HG02588 (cell line): ENCODE measurements around the gene TAC4.

ENCODE experiments used
- ATAC-seq: cut with Tn5 transposase; IDR thresholded peaks from one replicate; pipeline ENCODE4 v1.9.1; 2021; ENCODE audit warnings: mild to moderate bottlenecking, moderate library complexity; ENCODE audit not compliant: unreplicated experiment

The TAC4 gene

DNA sequence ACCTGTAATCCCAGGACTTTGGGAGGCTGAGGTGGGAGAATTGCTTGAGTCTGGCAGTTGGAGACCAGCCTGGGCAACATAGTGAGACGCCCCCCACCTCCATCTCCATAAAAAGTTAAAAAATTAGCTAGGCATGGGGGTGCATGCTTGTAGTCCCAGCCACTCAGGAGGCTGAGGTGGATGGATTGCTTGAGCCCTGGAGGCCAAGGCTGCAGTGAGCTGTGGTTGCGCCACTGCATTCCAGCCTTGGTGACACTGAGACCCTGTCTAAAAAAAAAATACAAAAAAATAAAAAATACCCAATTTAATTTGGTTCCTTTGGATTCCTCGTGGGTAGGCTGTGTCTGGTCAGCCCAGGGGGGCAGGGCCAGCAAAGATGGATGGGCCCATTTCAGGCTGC, 26.1 kb upstream of the TAC4 start:
- no peak for ATAC-seq

GRCh38 chr17:49873466-49873865, 25.6 kb upstream of the TAC4 start:
- no peak for ATAC-seq

- ATAC-seq = no peak
Observed at GRCh38 chr17:49872754-49873377, 25.0 kb upstream of the TAC4 start.

DNA sequence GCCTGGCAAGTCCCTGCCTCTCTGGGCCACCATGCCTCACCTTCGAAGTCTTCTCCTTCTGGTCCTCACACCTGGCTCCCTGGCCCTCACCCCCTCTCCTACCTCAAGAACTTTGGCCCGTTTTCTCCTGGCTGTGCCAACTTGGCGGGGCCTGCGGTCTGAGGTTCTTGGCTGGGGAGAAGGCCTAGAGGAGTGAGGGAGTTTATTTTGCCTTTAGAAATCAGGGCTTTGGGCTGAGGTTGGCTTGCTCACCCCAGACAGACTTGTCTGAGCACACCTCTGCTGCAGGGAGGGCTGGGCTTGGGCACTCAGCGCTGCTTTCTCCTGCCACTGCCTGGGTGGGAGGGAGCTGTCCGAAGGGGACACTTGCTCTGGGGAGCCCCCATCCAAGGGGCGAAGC, 23.3 kb upstream of the TAC4 start:
- ATAC-seq = no peak

GRCh38 chr17:49870298-49870697, 22.4 kb upstream of the TAC4 start:
- no peak for ATAC-seq

- ATAC-seq = no peak
Observed at GRCh38 chr17:49869038-49869374, 21.1 kb upstream of the TAC4 start.

- ATAC-seq = no peak
Observed at GRCh38 chr17:49866882-49867413, 19.1 kb upstream of the TAC4 start.

GRCh38 chr17:49866019-49866380, 18.1 kb upstream of the TAC4 start:
- no peak for ATAC-seq

DNA sequence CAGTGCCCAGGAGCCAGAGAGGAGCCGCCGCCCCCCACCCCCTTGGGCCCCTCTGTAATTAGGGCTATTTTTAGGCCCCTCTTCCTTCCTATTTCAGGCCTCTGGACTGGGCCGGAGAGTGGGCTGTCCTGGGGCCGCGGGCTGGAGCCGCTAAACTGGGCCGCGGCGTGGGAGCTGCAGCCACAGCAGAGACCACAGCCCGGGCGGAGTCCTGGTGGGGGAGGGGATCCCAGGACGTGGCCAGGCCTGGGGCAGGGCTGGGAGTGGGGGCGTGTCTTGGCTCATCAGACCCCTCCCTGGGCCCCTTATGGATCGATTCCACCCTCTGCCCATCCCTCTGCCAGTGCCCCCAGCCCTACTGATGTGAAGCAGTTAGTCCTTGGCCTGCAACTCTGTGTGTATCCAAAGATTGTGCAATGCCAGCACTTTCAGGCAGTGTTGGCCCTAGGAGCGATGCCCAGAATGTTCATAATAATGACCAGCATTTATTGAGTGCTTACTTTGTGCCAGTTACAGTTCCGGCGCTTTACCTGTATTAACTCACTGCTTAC, 15.0 kb upstream of the TAC4 start:
- ATAC-seq = no peak

GRCh38 chr17:49861150-49861884, 13.4 kb upstream of the TAC4 start:
- no peak for ATAC-seq

DNA sequence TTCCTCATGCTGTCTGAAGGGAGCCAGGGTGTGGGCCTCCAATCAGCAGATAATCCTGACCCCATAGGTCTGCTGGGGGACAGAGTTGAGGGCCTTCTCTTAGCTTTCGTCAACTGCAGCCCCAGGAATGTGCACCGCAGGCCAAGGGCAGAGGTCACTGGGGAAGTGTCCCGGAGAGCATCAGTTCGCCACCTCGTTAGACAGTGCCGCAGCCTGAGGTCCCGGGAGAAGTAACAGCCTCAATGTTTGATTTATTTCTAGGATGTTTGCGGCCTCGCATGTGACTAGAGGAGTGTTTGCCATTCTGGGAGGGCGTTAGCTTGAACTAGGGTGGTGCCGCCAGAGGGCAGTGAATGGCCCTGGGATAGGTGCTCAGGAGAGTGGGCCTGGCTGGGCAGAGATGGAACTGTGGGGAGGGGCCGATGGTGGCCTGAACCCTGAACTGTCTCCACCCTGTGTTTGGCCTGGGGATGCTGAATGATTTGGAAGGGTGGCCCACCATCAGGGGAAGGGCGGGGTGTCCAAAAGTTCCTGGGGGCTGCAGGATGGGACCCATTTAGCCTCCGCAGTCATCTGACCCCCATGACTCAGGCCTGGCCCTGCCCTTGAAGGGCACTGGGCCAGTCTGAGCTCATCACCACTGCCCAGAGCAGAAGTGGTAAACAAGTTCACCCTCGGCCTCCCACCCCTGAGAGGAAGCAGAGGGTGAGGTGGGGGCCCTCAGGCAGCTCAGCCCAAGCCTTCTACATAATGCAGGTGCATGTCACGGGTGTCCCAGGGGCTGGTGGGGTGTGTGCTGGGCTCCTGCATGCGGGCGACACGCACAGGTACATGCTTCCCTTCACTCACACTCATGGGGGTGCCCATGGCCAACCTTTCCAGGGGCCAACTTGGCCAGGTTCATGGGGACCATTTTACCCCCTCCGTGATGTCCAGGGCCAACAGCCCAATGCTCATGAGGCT, 12.4 kb upstream of the TAC4 start:
- no peak for ATAC-seq

GRCh38 chr17:49858796-49859195, 10.9 kb upstream of the TAC4 start:
- ATAC-seq = no peak

DNA sequence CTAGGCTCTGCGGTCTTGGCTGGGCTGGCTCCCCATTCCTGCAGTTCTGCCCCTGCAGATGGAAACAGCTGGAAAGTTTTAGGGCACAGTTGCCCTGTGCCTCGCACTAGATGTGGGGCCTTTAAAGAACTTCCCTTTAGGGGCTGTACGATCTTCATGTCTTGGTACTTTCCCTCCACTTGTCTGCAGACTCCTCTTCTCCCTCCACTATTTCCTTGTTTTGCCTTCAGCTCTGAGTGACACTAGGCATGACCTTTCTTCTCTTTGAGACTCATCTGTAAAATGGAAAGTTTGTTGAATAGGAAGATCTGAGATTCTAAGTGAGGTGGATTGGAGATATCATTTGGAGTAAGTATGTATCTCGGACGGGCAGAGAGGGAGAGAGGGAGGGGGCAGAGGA, 6.3 kb upstream of the TAC4 start:
- no peak for ATAC-seq

DNA sequence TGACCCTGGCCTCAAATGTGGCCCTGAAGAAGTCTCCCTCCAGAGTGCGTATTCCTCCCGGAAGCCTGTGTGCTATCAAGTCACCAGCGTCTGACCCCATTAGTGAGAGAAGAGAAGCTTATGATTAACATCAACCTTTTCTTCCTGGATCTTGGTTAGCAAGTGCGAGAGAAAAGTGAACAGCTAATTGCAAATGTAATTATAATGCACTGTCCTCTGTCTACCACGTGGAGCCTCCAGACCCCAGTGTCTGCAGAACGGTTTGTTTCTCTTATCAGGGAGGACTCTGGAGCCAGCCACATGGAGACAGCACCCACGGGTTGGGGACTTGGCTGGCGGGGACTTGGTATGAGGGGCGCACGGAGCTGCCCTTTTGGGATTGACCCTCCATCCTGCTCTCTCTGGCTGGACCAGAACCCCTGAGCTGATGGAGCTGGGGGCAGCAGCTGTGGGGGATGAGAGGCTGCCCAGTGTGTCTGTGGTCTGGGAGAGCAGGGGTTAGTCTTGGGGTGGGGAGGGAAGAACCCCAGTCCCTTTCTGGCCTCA, 5.7 kb upstream of the TAC4 start:
- no peak for ATAC-seq

DNA sequence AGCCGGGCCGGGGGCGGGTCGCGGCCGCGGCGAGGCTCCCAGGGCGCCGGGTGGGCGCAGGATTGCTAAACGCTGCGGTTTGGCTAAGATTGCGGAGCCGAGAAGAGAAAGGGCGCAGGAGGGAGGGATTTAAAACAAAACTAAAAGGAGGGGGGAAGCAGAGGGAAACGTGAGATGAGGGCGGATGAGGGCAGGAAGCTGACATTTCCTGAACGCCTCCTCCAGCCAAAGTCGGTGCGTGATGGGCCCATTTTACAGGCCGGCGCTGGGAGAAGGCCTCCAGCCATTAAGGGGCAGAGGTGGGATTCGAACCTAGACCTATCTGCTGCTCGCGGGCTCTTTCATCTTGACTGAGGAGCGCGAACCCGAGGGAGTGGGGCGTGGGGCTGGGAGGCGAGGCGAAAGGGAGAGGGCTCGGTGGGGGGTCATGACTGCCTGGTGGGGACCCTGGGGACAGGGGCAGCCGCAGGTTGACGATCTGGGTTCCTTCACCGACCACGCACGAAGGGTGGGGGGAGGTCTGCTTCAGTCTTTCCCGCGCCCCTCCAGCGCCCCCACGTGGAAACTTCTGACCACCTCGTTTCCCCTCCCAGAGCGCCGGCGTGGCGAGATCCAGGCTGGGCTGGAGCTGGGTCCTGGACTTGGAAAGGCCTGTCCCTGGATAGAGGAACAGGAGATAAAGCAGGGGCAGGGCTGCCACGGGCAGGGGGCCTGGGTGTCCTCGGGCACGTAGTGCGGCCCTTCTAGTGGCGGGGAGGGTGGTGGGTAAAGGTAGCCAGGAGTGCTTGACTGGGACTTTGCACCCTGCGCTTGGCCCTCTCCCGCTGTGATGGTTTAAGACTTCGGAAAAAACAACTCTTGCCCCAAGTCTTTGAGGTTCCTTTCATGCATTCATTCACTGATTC, 3.8 kb upstream of the TAC4 start:
- no peak for ATAC-seq

DNA sequence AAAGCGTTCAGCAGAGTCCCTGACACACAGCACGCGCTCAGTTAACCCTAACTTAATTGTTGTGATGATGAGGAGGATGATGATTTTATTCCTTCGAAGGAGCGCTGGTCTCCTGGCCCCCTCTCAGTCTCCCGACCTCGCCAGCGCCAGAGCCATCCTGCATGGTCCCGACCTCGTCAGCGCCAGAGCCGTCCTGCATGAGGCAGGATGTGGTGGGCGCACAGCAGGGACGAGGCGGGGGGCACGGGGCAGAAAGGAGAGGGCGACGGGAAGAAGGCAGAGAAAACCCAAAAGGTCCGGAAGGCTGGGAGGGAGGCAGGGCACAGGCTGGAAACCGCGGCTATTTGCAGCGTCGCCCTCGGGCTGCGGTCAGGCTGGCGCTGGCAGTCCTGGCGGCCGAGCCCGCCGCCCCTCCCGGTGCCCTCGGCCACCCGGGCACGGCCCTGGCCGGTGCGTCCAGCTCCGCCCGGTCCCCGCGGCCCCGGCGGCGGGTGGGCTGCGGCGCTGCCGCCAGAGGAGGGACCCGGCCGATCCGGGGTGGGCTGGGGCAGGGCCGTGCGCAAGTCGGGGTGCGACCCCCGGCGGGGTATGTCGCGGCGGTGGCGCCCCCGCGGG, 3.0 kb upstream of the TAC4 start:
- no peak for ATAC-seq

DNA sequence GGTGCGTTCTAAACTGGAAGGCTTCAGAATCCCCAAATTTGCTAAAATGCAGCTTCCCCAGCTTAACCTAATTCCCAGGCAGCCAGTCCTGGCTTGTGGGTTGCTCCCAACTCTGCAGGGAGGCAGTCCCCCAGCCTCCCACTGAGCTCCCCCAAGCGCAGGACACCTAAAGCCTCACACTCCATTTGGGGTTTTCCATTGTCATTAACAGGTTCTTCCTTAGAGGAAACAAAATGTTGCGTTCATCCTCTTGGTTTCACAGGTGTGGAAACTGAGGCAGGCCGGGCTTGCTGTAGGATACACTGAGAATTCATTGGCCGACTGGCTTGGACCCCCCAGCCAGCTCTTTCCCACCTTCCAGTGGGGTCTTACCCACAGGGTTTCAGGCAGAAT, 2.3 kb upstream of the TAC4 start:
- no peak for ATAC-seq

- no peak for ATAC-seq
Observed at GRCh38 chr17:49848739-49849138, 870 bp upstream of the TAC4 start.

DNA sequence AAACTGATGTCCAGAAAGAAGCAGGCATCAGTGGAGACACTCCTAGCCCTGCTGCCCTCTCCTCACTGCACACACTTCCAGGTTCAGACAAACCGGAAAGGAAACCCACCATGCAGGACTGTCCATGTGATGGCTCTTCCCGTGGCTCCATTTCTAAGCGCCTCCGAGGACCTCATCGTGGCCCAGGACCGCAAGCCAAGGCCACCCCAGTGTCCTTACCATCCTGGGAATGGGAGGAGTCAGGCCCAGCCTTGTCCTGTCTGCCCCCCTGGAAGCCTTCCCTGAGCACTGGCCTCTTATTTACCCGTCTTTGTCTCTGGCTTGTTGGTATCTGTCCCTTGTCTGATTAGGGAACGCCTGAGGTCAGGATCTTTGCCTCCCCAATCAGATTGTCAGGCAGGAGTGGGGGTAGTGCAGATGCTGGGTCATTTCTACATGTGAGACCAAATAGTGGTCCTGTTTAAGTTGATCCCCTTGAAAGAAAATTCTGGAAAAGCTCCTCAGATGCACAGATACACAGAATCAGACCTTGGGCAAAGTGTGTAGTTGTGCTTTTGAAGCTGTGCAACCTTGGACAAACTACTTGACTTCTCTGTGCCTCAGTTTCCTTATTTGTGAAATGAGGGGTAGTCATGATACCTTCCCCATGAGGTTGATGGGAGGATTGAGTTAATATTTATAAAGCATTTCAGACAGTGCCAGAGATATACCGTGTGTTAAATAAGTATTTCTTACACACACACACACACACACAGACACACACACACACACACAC, 744 bp downstream of the TAC4 start:
- ATAC-seq = no peak
